ENCODE measurements around the gene TRRAP. TPM values are rescaled to one million over a fixed set of nuclear protein-coding genes. Genes with fewer than 3 reads are reported as not detected.

The TRRAP gene
- total RNA-seq, 6 donors from 2014 or later, result 29.1 to 53.4 (median 37.5) TPM

DNA sequence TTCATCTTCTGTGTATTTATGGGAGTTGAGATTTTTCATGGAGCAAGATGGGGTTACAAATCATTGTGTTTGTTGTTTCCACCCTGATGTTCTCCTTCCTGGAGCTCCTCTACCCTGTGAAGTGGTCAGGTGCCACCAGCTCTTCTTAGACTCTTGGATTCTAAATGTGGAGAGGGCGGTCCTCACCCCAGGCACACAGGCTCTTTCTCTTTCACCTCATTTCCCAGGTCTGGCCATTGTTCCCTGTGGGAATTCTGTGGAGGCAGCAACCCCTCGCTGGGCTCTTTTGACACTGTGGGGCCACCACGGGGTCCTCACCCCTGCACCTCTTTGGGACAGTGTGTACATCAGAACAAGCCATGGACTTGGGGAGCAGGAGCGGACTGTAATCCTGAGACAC, 95.9 kb downstream of the TRRAP start:
- peaks cover 61 to 100% (median 97%) of the 10 kb centered on the region in 4 donors for H3K36me3 ChIP-seq
- no peak for DNase-seq

GRCh38 chr7:98974906-98975816, 96.8 kb downstream of the TRRAP start:
- H3K4me3 ChIP-seq, result no peak overlapping the region
- H3K27ac ChIP-seq, result no peak overlapping the region
- H3K27me3 ChIP-seq, result no peaks in the 10 kb centered on the region
- H3K9me3 ChIP-seq, result no peaks in the 10 kb centered on the region
- no peak for DNase-seq
- no peak for ATAC-seq (ENCODE audit: low FRiP score in 2 of 2)
- no peak for TF ChIP-seq EP300 (IDR thresholded peaks at IDR 0.05)
- TF ChIP-seq POLR2A (IDR thresholded peaks at IDR 0.05), result no peak
- no peak for TF ChIP-seq POLR2AphosphoS5 (IDR thresholded peaks at IDR 0.05)
- TF ChIP-seq CTCF (IDR thresholded peaks at IDR 0.05), result no peak
- H3K4me1 ChIP-seq, result no peaks in the 10 kb centered on the region
- 90 to 94% methylated on average over 16 to 17 of the region's 17 CpGs for WGBS, 2 donors
- peaks cover 61 to 100% (median 94%) of the 10 kb centered on the region in 4 donors for H3K36me3 ChIP-seq

More for the DNA sequence above, 95.9 kb downstream of the TRRAP start:
- no peak for ATAC-seq (ENCODE audit: low FRiP score in 2 of 2)
- WGBS, 2 donors, result 98 to 100% methylated on average over 4 of the region's 4 CpGs
- TF ChIP-seq CTCF (IDR thresholded peaks at IDR 0.05) (no peak), POLR2AphosphoS5 (IDR thresholded peaks at IDR 0.05) (no peak), EP300 (IDR thresholded peaks at IDR 0.05) (no peak)
- no peaks in the 10 kb centered on the region for H3K4me1 ChIP-seq
- H3K9me3 ChIP-seq, result no peaks in the 10 kb centered on the region
- no peaks in the 10 kb centered on the region for H3K27me3 ChIP-seq
- no peak overlapping the region for H3K27ac ChIP-seq
- H3K4me3 ChIP-seq, result no peak overlapping the region

- no peak for DNase-seq
- H3K36me3 ChIP-seq, result peaks cover 56 to 100% (median 94%) of the 10 kb centered on the region in 4 donors
- ATAC-seq (ENCODE audit: low FRiP score in 2 of 2), result no peak
- no peaks in the 10 kb centered on the region for H3K4me1 ChIP-seq
- TF ChIP-seq CTCF (IDR thresholded peaks at IDR 0.05) (no peak), POLR2A (IDR thresholded peaks at IDR 0.05) (no peak)
- 96 to 97% methylated on average over 30 of the region's 30 CpGs for WGBS, 2 donors
- H3K9me3 ChIP-seq, result no peaks in the 10 kb centered on the region
- H3K27me3 ChIP-seq, result no peaks in the 10 kb centered on the region
- no peak overlapping the region for H3K4me3 ChIP-seq
- no peak overlapping the region for H3K27ac ChIP-seq
These were observed 98.3 kb downstream of the TRRAP start for GRCh38 chr7:98976396-98977185.

DNA sequence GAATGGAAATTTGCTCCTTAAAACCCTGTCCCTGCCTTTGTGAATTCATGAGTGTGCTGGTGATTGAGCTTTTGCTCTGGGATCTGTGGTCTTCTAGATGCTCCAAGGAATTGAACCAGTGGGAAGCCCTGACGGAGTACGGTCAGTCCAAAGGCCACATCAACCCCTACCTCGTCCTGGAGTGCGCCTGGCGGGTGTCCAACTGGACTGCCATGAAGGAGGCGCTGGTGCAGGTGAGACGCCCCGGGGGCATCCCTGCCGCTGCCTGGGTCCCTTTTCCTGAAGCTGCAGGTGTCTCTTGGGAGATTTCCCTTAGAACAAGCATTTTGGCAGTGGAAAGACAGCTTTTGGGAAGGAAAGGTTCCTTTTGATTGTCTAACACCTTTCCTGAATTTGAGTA, 100.3 kb downstream of the TRRAP start:
- 96 to 100% methylated on average over 9 of the region's 9 CpGs for WGBS, 2 donors
- H3K36me3 ChIP-seq, result peaks cover 51 to 100% (median 94%) of the 10 kb centered on the region in 4 donors
- H3K4me3 ChIP-seq, result no peak overlapping the region
- no peaks in the 10 kb centered on the region for H3K27me3 ChIP-seq
- H3K27ac ChIP-seq, result no peak overlapping the region
- no peaks in the 10 kb centered on the region for H3K4me1 ChIP-seq
- DNase-seq, result no peak
- no peaks in the 10 kb centered on the region for H3K9me3 ChIP-seq
- TF ChIP-seq POLR2A (IDR thresholded peaks at IDR 0.05) (no peak), CTCF (IDR thresholded peaks at IDR 0.05) (no peak), EP300 (IDR thresholded peaks at IDR 0.05) (no peak), POLR2AphosphoS5 (IDR thresholded peaks at IDR 0.05) (no peak)
- ATAC-seq (ENCODE audit: low FRiP score in 2 of 2), result no peak

Data from upper lobe of left lung (tissue), 6 donors.